H9 (cell line): ENCODE data around the gene PIN1. TPM values are rescaled to one million over a fixed set of nuclear protein-coding genes. Genes with fewer than 3 reads are reported as not detected.

Experiments
- DNase-seq: peaks from one replicate; pipeline ENCODE4 v3.0.0-alpha.2; 2017
- H2AFZ ChIP-seq: one replicate; pipeline ENCODE4 v1.6.1; 2013; ENCODE audit warnings: mild to moderate bottlenecking, low read length, control low read depth, moderate library complexity
- H2AK5ac ChIP-seq: 2 replicates; pipeline ENCODE4 v1.6.1; 2013; ENCODE audit warnings: low read length, control low read depth, mixed read lengths; ENCODE audit not compliant: insufficient read length
- H2BK120ac ChIP-seq: one replicate; pipeline ENCODE4 v1.6.1; 2013; ENCODE audit warnings: low read depth, mild to moderate bottlenecking, low read length, control low read depth, inconsistent platforms; ENCODE audit not compliant: poor library complexity, severe bottlenecking
- H2BK12ac ChIP-seq: 2 replicates; pipeline ENCODE4 v1.6.1; 2013; ENCODE audit warnings: low read length, control low read depth, mixed read lengths, low read depth; ENCODE audit not compliant: insufficient read length
- H2BK15ac ChIP-seq: 2 replicates; pipeline ENCODE4 v1.6.1; 2013; ENCODE audit warnings: low read depth, low read length, control low read depth
- H2BK20ac ChIP-seq: one replicate; pipeline ENCODE4 v1.6.1; 2013; ENCODE audit warnings: low read depth, mild to moderate bottlenecking, low read length, control low read depth, inconsistent platforms; ENCODE audit not compliant: poor library complexity, severe bottlenecking
- H2BK5ac ChIP-seq: 2 replicates; pipeline ENCODE4 v1.6.1; 2013; ENCODE audit warnings: low read length, control low read depth, mixed read lengths; ENCODE audit not compliant: insufficient read length
- H3K14ac ChIP-seq: 2 replicates; pipeline ENCODE4 v1.6.1; 2013; ENCODE audit warnings: low read length, control low read depth; ENCODE audit not compliant: insufficient read depth
- H3K18ac ChIP-seq: 2 replicates; pipeline ENCODE4 v1.6.1; 2013; ENCODE audit warnings: low read depth, mild to moderate bottlenecking, mixed read lengths, low read length, control low read depth; ENCODE audit not compliant: insufficient read length
- H3K23ac ChIP-seq: 2 replicates; pipeline ENCODE4 v1.6.1; 2013; ENCODE audit warnings: low read length, control low read depth, mixed read lengths, low read depth; ENCODE audit not compliant: insufficient read length
- H3K23me2 ChIP-seq: 2 replicates; pipeline ENCODE4 v1.6.1; 2013; ENCODE audit warnings: low read depth, mild to moderate bottlenecking, mixed read lengths, low read length, control low read depth; ENCODE audit not compliant: insufficient read length, poor library complexity, severe bottlenecking
- H3K27ac ChIP-seq: 2 replicates; pipeline ENCODE4 v1.5.1; 2013; ENCODE audit warnings: low read length, control low read depth, mixed read lengths, low read depth; ENCODE audit not compliant: insufficient read length
- H3K27me3 ChIP-seq: 2 replicates; pipeline ENCODE4 v1.6.1; 2013; ENCODE audit warnings: low read length, control low read depth, inconsistent platforms; ENCODE audit not compliant: insufficient read depth
- H3K4ac ChIP-seq: 2 replicates; pipeline ENCODE4 v1.6.1; 2013; ENCODE audit warnings: low read depth, mild to moderate bottlenecking, control low read depth, inconsistent platforms, low read length, moderate library complexity
- H3K4me1 ChIP-seq: 2 replicates; pipeline ENCODE4 v1.6.1; 2013; ENCODE audit warnings: low read length, control low read depth, inconsistent platforms; ENCODE audit not compliant: insufficient read depth
- H3K4me2 ChIP-seq: 2 replicates; pipeline ENCODE4 v1.6.1; 2013; ENCODE audit warnings: low read length, control low read depth, mixed read lengths; ENCODE audit not compliant: insufficient read length, insufficient read depth
- H3K56ac ChIP-seq: 2 replicates; pipeline ENCODE4 v1.6.1; 2013; ENCODE audit warnings: low read depth, mild to moderate bottlenecking, mixed read lengths, low read length, control low read depth; ENCODE audit not compliant: insufficient read length
- H3K79me1 ChIP-seq: 2 replicates; pipeline ENCODE4 v1.6.1; 2013; ENCODE audit warnings: low read depth, mild to moderate bottlenecking, moderate library complexity, low read length, control low read depth, inconsistent platforms; ENCODE audit not compliant: insufficient read depth, poor library complexity, severe bottlenecking
- H3K79me2 ChIP-seq: 2 replicates; pipeline ENCODE4 v1.6.1; 2013; ENCODE audit warnings: low read length, control low read depth, inconsistent platforms; ENCODE audit not compliant: insufficient read depth
- H3K9ac ChIP-seq: 2 replicates; pipeline ENCODE4 v1.6.1; 2013; ENCODE audit warnings: low read length, control low read depth, mixed read lengths; ENCODE audit not compliant: insufficient read length; ENCODE audit errors: extremely low read depth
- H3K9me3 ChIP-seq: one replicate; pipeline ENCODE4 v1.6.1; 2013; ENCODE audit warnings: low read depth, low read length, inconsistent platforms; ENCODE audit not compliant: control insufficient read depth
- H3T11ph ChIP-seq: one replicate; pipeline ENCODE4 v1.6.1; 2013; ENCODE audit warnings: mild to moderate bottlenecking, low read length, control low read depth, inconsistent platforms
- H4K20me1 ChIP-seq: one replicate; pipeline ENCODE4 v1.6.1; 2013; ENCODE audit not compliant: control insufficient read depth, insufficient read length, insufficient read depth
- H4K5ac ChIP-seq: 2 replicates; pipeline ENCODE4 v1.6.1; 2013; ENCODE audit warnings: low read depth, mild to moderate bottlenecking, mixed read lengths, low read length, control low read depth; ENCODE audit not compliant: insufficient read length
- H4K8ac ChIP-seq: replicated peaks from 2 replicates; pipeline ENCODE4 v1.6.1; 2013; ENCODE audit warnings: low read length, control low read depth, mixed read lengths, low read depth; ENCODE audit not compliant: insufficient read length
- H4K91ac ChIP-seq: 2 replicates; pipeline ENCODE4 v1.6.1; 2013; ENCODE audit warnings: low read depth, mild to moderate bottlenecking, moderate library complexity, mixed read lengths, low read length, control low read depth; ENCODE audit not compliant: insufficient read length
- H3K27ac Mint-ChIP-seq, 3 experiments: 2 replicates in 2 of 3; 3 replicates in 1 of 3; pipeline ENCODE4 v1.8.0; 2020 to 2021; ENCODE audit warnings: mixed read lengths in 3 of 3, mild to moderate bottlenecking in 1 of 3, moderate library complexity in 1 of 3
- H3K27me3 Mint-ChIP-seq: 2 replicates; pipeline ENCODE4 v1.8.0; 2021; ENCODE audit warnings: low read depth, mild to moderate bottlenecking, moderate library complexity, mixed read lengths
- H3K36me3 Mint-ChIP-seq, 3 experiments: 2 replicates in 2 of 3; 3 replicates in 1 of 3; pipeline ENCODE4 v1.8.0; 2020 to 2021; ENCODE audit warnings: low read depth in 3 of 3, mixed read lengths in 3 of 3; ENCODE audit not compliant: insufficient read depth in 1 of 3
- H3K4me1 Mint-ChIP-seq, 2 experiments: 2 replicates each; pipeline ENCODE4 v1.8.0; 2020; ENCODE audit warnings: mixed read lengths in 2 of 2
- H3K4me3 Mint-ChIP-seq, 2 experiments: 2 replicates in 1 of 2; 3 replicates in 1 of 2; pipeline ENCODE4 v1.8.0; 2020 to 2021; ENCODE audit warnings: mild to moderate bottlenecking in 2 of 2, mixed read lengths in 2 of 2, moderate library complexity in 1 of 2
- H3K9me3 Mint-ChIP-seq, 2 experiments: 2 replicates in 1 of 2; 3 replicates in 1 of 2; pipeline ENCODE4 v1.8.0; 2020; ENCODE audit warnings: mild to moderate bottlenecking in 2 of 2, mixed read lengths in 2 of 2, moderate library complexity in 1 of 2
- WGBS: extraction: QIAGEN DNeasy Blood & Tissue Kit; methylation state at CpG from one replicate; pipeline ENCODE4 v1.1.7; 2013; ENCODE audit warnings: missing lambda C conversion rate, low lambda C conversion rate, mixed read lengths; ENCODE audit not compliant: insufficient read length; ENCODE audit errors: extremely low coverage; 5-methylcytosine and 5-hydroxymethylcytosine counted together
- total RNA-seq: library from RNA; stranded (reverse); gene quantifications from 2 replicates; pipeline ENCODE4 v1.2.1, GENCODE V29; 2021
- TF ChIP-seq, protein P1 (sequence below): fragments of 200-600 bp; sonication (generic); conservative IDR thresholded peaks from 3 replicates; pipeline ENCODE4 v1.8.0; 2021; ENCODE audit warnings: antibody characterized with exemption, mild to moderate bottlenecking

PIN1 gene
- total RNA-seq, 1 experiment from 2014 or later, result 110 TPM

DNA sequence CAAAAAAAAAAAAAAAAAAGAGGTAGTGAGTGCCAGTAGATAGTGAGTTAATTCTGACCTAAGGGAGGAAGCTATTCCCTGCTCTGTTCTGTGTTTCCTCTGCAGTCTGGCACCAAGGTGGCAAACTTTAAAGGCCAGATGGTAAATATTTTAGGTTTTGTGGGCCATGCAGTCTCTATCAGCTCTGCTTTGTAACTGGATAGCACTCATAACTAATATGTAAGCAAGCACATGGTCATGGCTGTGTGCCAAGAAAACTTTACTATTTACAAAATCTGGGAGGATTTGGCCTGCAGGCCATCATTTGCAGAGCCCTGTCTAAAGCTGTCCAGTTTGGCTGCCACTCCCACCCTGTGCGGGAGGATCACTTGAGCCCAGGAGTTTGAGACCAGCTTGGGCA is 4.3 kb downstream of the PIN1 start:
- H4K8ac ChIP-seq, result no peak overlapping the region
- no peak overlapping the region for H3K4me2 ChIP-seq
- Mint-ChIP-seq H3K27me3 (no peaks in the 10 kb centered on the region), H3K9me3 (no peaks in the 10 kb centered on the region; a peak in 1 of 5 replicates), H3K36me3 (peaks cover 30 to 54% (median 45%) of the 10 kb centered on the region in 3 experiments), H3K4me3 (no peak overlapping the region), H3K27ac (no peak overlapping the region), H3K4me1 (peaks cover 8 to 11% of the 10 kb centered on the region in 2 experiments)
- H3K9me3 ChIP-seq, result no peaks in the 10 kb centered on the region
- H2BK20ac ChIP-seq, result no peak overlapping the region
- no peak overlapping the region for H3K23ac ChIP-seq
- H3K18ac ChIP-seq, result no peak overlapping the region
- H4K5ac ChIP-seq, result no peak overlapping the region
- no peak overlapping the region for H2AFZ ChIP-seq
- H3T11ph ChIP-seq, result no peak overlapping the region
- no peak overlapping the region for H2BK15ac ChIP-seq
- WGBS, result no CpG with 5 or more reads among the region's 1 CpG
- no peak overlapping the region for H3K4ac ChIP-seq
- no peak overlapping the region for H4K91ac ChIP-seq
- peaks cover 4% of the 10 kb centered on the region for H3K79me1 ChIP-seq
- no peaks in the 10 kb centered on the region for H4K20me1 ChIP-seq
- H2BK5ac ChIP-seq, result no peak overlapping the region
- DNase-seq, result no peak
- H2AK5ac ChIP-seq, result no peak overlapping the region
- no peaks in the 10 kb centered on the region for H3K23me2 ChIP-seq
- H3K14ac ChIP-seq, result no peak overlapping the region
- TF ChIP-seq, protein P1, sequence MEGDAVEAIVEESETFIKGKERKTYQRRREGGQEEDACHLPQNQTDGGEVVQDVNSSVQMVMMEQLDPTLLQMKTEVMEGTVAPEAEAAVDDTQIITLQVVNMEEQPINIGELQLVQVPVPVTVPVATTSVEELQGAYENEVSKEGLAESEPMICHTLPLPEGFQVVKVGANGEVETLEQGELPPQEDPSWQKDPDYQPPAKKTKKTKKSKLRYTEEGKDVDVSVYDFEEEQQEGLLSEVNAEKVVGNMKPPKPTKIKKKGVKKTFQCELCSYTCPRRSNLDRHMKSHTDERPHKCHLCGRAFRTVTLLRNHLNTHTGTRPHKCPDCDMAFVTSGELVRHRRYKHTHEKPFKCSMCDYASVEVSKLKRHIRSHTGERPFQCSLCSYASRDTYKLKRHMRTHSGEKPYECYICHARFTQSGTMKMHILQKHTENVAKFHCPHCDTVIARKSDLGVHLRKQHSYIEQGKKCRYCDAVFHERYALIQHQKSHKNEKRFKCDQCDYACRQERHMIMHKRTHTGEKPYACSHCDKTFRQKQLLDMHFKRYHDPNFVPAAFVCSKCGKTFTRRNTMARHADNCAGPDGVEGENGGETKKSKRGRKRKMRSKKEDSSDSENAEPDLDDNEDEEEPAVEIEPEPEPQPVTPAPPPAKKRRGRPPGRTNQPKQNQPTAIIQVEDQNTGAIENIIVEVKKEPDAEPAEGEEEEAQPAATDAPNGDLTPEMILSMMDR, result no peak
- H2BK12ac ChIP-seq, result no peak overlapping the region
- no peaks in the 10 kb centered on the region for H3K27me3 ChIP-seq
- H3K9ac ChIP-seq, result no peak overlapping the region
- H3K79me2 ChIP-seq, result peaks cover 1% of the 10 kb centered on the region
- no peak overlapping the region for H3K27ac ChIP-seq
- H2BK120ac ChIP-seq, result no peak overlapping the region
- no peaks in the 10 kb centered on the region for H3K4me1 ChIP-seq
- H3K56ac ChIP-seq, result no peak overlapping the region
